OCI-LY7 (cell line): ENCODE results near the gene SCN8A.
"Not testable (repeated sequence)": the region's sequence is repeated elsewhere in the genome, so short reads cannot be mapped to it uniquely, and the experiment has no call there.

Experiments
- EZH2phosphoT487 ChIP-seq: fragments of 200-600 bp; sonication (generic); IDR thresholded peaks from 2 replicates; pipeline ENCODE4 v1.6.1; 2018; ENCODE audit warnings: low read depth, borderline replicate concordance, mild to moderate bottlenecking, mixed run types, antibody characterized with exemption, low read length, moderate library complexity, mixed read lengths
- TF ChIP-seq, protein P1 (sequence below): fragments of 200-600 bp; sonication (generic); conservative IDR thresholded peaks from 2 replicates; pipeline ENCODE4 v1.5.1; 2014; ENCODE audit warnings: mild to moderate bottlenecking, antibody characterized with exemption, low read length, moderate library complexity, mixed read lengths

DNA sequence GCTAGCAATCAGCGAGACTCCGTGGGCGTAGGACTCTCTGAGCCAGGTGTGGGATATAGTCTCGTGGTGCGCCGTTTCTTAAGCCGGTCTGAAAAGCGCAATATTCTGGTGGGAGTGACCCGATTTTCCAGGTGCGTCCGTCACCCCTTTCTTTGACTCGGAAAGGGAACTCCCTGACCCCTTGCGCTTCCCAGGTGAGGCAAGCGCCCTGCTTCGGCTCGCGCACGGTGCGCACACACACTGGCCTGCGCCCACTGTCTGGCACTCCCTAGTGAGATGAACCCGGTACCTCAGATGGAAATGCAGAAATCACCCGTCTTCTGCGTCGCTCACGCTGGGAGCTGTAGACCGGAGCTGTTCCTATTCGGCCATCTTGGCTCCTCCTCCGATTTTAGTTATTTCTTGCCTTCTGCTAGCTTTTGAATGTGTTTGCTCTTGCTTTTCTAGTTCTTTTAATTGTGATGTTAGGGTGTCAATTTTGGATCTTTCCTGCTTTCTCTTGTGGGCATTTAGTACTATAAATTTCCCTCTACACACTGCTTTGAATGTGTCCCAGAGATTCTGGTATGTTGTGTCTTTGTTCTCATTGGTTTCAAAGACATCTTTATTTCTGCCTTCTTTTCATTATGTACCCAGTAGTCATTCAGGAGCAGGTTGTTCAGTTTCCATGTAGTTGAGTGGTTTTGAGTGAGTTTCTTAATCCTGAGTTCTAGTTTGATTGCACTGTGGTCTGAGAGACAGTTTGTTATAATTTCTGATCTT, 22.6 kb upstream of the SCN8A start:
- TF ChIP-seq, protein P1, sequence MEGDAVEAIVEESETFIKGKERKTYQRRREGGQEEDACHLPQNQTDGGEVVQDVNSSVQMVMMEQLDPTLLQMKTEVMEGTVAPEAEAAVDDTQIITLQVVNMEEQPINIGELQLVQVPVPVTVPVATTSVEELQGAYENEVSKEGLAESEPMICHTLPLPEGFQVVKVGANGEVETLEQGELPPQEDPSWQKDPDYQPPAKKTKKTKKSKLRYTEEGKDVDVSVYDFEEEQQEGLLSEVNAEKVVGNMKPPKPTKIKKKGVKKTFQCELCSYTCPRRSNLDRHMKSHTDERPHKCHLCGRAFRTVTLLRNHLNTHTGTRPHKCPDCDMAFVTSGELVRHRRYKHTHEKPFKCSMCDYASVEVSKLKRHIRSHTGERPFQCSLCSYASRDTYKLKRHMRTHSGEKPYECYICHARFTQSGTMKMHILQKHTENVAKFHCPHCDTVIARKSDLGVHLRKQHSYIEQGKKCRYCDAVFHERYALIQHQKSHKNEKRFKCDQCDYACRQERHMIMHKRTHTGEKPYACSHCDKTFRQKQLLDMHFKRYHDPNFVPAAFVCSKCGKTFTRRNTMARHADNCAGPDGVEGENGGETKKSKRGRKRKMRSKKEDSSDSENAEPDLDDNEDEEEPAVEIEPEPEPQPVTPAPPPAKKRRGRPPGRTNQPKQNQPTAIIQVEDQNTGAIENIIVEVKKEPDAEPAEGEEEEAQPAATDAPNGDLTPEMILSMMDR = not testable (repeated sequence)
- TF ChIP-seq EZH2phosphoT487 = not testable (repeated sequence)
